ENCODE data around the gene SCUBE1. TPM values are rescaled to one million over a fixed set of nuclear protein-coding genes. Genes with fewer than 3 reads are reported as not detected.

The SCUBE1 gene
- total and polyA plus RNA-seq, 2 donors (not counting 3 experiments of a cell fraction or from before 2014, with no cell fraction given), result 0.07 TPM; not detected in 1

GRCh38 chr22:43269246-43269645 lies 73.9 kb downstream of the SCUBE1 start:
- no peak overlapping the region for H2AFZ ChIP-seq (ENCODE audit: low read depth, low read length)
- dilution Hi-C loops (cut with MboI; ENCODE audit: extremely low pct_ligation_motif_present, low sequenced_read_pairs), result no loop called here
- peaks cover 8% of the 10 kb centered on the region for H3K4me1 ChIP-seq (ENCODE audit: control insufficient read depth, extremely low read depth, insufficient read depth, low read length)
- DNase-seq (ENCODE audit: low read depth, low spot score) (no peak), FAIRE-seq (no peak)
- no peaks in the 10 kb centered on the region for H4K20me1 ChIP-seq (replicated peaks; ENCODE audit: control insufficient read depth, extremely low read depth, insufficient read depth, low read length)
- no peaks in the 10 kb centered on the region for H3K9me1 ChIP-seq (replicated peaks; ENCODE audit: control insufficient read depth, extremely low read depth, insufficient read depth, low read length)
- H3K4me2 ChIP-seq (ENCODE audit: insufficient read depth, low read length), result no peak overlapping the region
- H3K79me2 ChIP-seq (ENCODE audit: control insufficient read depth, insufficient read depth, low read length), result no peaks in the 10 kb centered on the region
- intact Hi-C loops (cut with micrococcal nuclease), result no loop called here
- H3K4me3 ChIP-seq (replicated peaks in 1 of 3; ENCODE audit: insufficient read depth in 1 of 3, low read depth in 1 of 3, low read length in 3 of 3), result no peak overlapping the region
- H3K9me3 ChIP-seq (replicated peaks; ENCODE audit: control insufficient read depth, insufficient read depth, low read length), result no peaks in the 10 kb centered on the region
- TF ChIP-seq MAX (IDR thresholded peaks at IDR 0.05; ENCODE audit: insufficient read depth, insufficient read length), result no peak
- TF ChIP-seq FOS (IDR thresholded peaks at IDR 0.05; ENCODE audit: borderline replicate concordance, insufficient read depth, low read length), result no peak
- TF ChIP-seq GATA2 (IDR thresholded peaks at IDR 0.05; ENCODE audit: insufficient read depth, insufficient read length, low read depth, low read length), result no peak
- no peak for TF ChIP-seq POLR2AphosphoS5 (IDR thresholded peaks at IDR 0.05; ENCODE audit: insufficient read depth, low read depth, low read length)
- TF ChIP-seq EZH2 (IDR thresholded peaks at IDR 0.05; ENCODE audit: borderline replicate concordance, low read depth, low read length, severe bottlenecking), result no peak
- no peak for TF ChIP-seq POLR2A (IDR thresholded peaks at IDR 0.05; ENCODE audit: low read depth, low read length)
- TF ChIP-seq JUN (IDR thresholded peaks at IDR 0.05; ENCODE audit: borderline replicate concordance, insufficient read depth, insufficient read length, low read depth), result no peak
- no peak for TF ChIP-seq MYC (IDR thresholded peaks at IDR 0.05; ENCODE audit: low read depth, low read length)
- TF ChIP-seq CTCF (IDR thresholded peaks at IDR 0.05; ENCODE audit: extremely low read depth in 1 of 2, insufficient read depth in 1 of 2, low read depth in 1 of 2, low read length in 2 of 2), result no peak
- H3K9ac ChIP-seq (replicated peaks; ENCODE audit: extremely low read depth, insufficient read depth, low read length), result no peak overlapping the region
- no peaks in the 10 kb centered on the region for H3K36me3 ChIP-seq (ENCODE audit: control insufficient read depth in 2 of 2, extremely low read depth in 1 of 2, insufficient read depth in 2 of 2, low read length in 2 of 2)
- CTCF ChIA-PET, result interaction anchor here (1.4 to 11.5 kb wide), 5 partner anchors 10 to 117 kb away, joined by 3 to 334 read pairs (median 7); partner anchors contain the start of gene SCUBE1
- POLR2A ChIA-PET, result no interaction called here
- H3K27me3 ChIP-seq (ENCODE audit: control insufficient read depth in 2 of 2, insufficient read depth in 2 of 2, low read length in 2 of 2), result no peaks in the 10 kb centered on the region
- no peak overlapping the region for H3K27ac ChIP-seq (ENCODE audit: insufficient read depth, low read depth, low read length)
- BruUV-seq (replicated peaks), result no TSS peak

Data from endothelial cell of umbilical vein (primary cell).